PFSK-1 (cell line): ENCODE measurements around the gene ASB11.

ENCODE experiments used
- FOXP2 ChIP-seq: optimal IDR thresholded peaks from 2 replicates; pipeline ENCODE3; 2011; ENCODE audit warnings: borderline replicate concordance, control low read depth, inconsistent platforms; ENCODE audit not compliant: insufficient read depth; ENCODE audit errors: extremely low read length, extremely low read depth
- POLR2AphosphoS5 ChIP-seq: IDR thresholded peaks from 2 replicates; pipeline ENCODE4 v1.6.1; 2012; ENCODE audit warnings: low read depth, mild to moderate bottlenecking, control low read depth, low read length, moderate library complexity
- SIN3A ChIP-seq: IDR thresholded peaks from 2 replicates; pipeline ENCODE4 v1.6.1; 2012; ENCODE audit warnings: mild to moderate bottlenecking, low read length, moderate library complexity, borderline replicate concordance; ENCODE audit not compliant: insufficient read depth
- TAF1 ChIP-seq: IDR thresholded peaks from 2 replicates; pipeline ENCODE4 v1.6.1; 2012; ENCODE audit warnings: low read length, control low read depth, borderline replicate concordance; ENCODE audit not compliant: insufficient read depth
- TF ChIP-seq, protein P1 (sequence below), 2 experiments: IDR thresholded peaks; 2 replicates each; pipeline versions ENCODE4 v1.6.1 to v1.8.0; 2011 to 2012; ENCODE audit warnings: low read depth in 2 of 2, low read length in 2 of 2, control low read depth in 1 of 2, inconsistent platforms in 1 of 2, mild to moderate bottlenecking in 1 of 2, moderate library complexity in 1 of 2; ENCODE audit not compliant: insufficient read depth in 1 of 2

DNA sequence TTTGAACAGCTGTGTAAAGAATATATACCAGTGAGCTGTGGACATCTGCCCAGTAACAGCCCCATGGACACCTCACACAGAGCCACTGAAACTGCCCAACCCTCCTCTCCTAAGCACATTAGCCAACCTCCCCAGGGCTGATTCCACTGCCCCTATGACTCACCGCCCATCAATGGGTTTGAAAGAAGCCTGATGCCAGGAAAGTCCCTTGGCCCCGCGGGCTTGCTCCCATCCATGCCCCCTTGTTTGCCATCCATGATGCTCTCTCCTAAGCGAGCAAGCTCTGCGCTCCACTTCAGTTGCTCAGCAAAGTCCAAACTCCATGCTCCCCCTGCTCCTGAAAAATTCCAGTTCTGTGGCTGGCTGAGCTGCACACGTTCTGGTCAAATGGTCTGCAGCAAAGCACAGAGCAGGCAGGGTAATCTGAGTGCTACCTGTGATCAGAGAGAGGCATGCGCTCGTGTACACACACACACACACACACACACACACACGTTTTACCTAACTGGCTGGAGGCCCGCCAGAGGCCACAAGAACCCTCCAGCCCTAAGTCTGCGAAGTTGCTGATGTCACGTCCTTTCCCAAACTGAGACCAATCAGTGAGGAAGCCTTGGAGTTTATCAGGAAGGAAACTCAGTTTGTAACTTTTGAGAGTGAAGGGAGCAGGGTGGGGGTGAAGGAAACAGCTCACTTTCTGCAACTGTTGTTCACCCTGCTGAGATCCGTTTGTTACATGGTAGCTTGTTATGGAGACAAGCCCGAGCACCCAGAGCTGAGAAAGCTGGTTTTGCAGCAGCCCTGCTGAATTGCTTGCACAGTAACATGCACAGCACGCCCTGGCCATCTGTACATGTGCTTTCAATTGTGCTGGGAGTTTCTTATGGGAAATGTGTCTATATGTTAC is 45.6 kb downstream of the ASB11 start, which contains the start of gene ASB9:
- TF ChIP-seq TAF1 (no peak; the same call in 1 of the 2 replicates), POLR2AphosphoS5 (peak; percentile 43; the same call in 1 of the 2 replicates), SIN3A (no peak), FOXP2 (no peak)
- TF ChIP-seq, protein P1, sequence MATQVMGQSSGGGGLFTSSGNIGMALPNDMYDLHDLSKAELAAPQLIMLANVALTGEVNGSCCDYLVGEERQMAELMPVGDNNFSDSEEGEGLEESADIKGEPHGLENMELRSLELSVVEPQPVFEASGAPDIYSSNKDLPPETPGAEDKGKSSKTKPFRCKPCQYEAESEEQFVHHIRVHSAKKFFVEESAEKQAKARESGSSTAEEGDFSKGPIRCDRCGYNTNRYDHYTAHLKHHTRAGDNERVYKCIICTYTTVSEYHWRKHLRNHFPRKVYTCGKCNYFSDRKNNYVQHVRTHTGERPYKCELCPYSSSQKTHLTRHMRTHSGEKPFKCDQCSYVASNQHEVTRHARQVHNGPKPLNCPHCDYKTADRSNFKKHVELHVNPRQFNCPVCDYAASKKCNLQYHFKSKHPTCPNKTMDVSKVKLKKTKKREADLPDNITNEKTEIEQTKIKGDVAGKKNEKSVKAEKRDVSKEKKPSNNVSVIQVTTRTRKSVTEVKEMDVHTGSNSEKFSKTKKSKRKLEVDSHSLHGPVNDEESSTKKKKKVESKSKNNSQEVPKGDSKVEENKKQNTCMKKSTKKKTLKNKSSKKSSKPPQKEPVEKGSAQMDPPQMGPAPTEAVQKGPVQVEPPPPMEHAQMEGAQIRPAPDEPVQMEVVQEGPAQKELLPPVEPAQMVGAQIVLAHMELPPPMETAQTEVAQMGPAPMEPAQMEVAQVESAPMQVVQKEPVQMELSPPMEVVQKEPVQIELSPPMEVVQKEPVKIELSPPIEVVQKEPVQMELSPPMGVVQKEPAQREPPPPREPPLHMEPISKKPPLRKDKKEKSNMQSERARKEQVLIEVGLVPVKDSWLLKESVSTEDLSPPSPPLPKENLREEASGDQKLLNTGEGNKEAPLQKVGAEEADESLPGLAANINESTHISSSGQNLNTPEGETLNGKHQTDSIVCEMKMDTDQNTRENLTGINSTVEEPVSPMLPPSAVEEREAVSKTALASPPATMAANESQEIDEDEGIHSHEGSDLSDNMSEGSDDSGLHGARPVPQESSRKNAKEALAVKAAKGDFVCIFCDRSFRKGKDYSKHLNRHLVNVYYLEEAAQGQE (IDR thresholded peaks at IDR 0.05; ENCODE audit: insufficient read depth in 1 of 2, low read depth in 2 of 2, low read length in 2 of 2), result no peak
